ENCODE data around the gene DLGAP1. TPM values are rescaled to one million over a fixed set of nuclear protein-coding genes. Genes with fewer than 3 reads are reported as not detected.
A peak's percentile ranks its signal among the peaks of the same experiment; 100 is the strongest.

DLGAP1 gene
- total RNA-seq, 1 experiment from 2014 or later = 27.5 TPM

GRCh38 chr18:4157352-4157751 lies 297.8 kb downstream of the DLGAP1 start:
- in situ Hi-C loops (cut with HindIII; ENCODE audit: low pct_unique_long_range_greater_than_20kb, low sequenced_read_pairs) = no loop called here
- DNase-seq (ENCODE audit: low read depth, low spot score) = no peak

- DNase-seq (ENCODE audit: low read depth, low spot score) = no peak
- in situ Hi-C loops (cut with HindIII; ENCODE audit: low pct_unique_long_range_greater_than_20kb, low sequenced_read_pairs) = no loop called here
Measured at GRCh38 chr18:4146797-4147196, 308.3 kb downstream of the DLGAP1 start.

- DNase-seq (ENCODE audit: low read depth, low spot score) = no peak
- in situ Hi-C loops (cut with HindIII; ENCODE audit: low pct_unique_long_range_greater_than_20kb, low sequenced_read_pairs) = no loop called here
Measured at GRCh38 chr18:4144201-4144600, 310.9 kb downstream of the DLGAP1 start.

DNA sequence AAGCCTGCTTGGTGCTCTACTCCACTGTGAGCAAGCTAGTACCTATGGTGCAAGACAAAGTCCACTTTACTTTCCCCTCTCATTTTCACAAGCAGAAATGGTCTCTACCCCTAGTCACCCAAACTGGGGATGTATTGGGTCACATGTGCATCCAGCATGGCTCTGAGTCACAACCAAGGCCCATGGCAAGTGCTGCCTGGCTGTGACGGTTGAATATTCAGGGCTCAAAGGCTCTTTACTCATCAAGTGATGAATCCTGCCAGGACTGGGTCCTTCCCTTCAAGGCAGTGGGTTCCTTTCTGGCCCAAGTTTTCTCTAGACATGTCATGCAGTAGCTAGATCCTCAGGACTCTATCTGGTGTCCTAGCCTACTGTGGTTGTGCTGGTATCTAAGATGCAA lies 311.5 kb downstream of the DLGAP1 start:
- in situ Hi-C loops (cut with HindIII; ENCODE audit: low pct_unique_long_range_greater_than_20kb, low sequenced_read_pairs) = no loop called here

DNA sequence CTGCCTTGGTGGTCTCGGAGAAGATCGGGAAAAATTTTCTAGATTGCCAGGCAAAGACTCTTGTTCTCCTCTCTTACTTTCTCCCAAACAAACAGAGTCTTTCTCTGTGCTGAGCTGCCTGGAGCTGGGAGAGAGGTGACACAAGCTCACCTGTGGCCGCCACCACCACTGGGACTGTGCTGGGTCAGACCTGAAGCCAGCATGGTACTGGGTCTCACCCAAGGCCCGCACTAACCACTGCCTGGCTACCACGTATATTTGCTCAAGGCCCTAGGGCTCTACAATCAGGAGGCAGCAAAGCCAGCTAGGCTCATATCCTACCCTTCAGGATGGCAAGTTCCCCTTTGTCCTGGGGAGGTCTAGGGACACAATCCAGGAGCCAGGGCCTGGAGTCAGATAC lies 312.2 kb downstream of the DLGAP1 start:
- in situ Hi-C loops (cut with HindIII; ENCODE audit: low pct_unique_long_range_greater_than_20kb, low sequenced_read_pairs) = no loop called here

More for the DNA sequence above, 311.5 kb downstream of the DLGAP1 start:
- no peak for DNase-seq (ENCODE audit: low read depth, low spot score)

DNA sequence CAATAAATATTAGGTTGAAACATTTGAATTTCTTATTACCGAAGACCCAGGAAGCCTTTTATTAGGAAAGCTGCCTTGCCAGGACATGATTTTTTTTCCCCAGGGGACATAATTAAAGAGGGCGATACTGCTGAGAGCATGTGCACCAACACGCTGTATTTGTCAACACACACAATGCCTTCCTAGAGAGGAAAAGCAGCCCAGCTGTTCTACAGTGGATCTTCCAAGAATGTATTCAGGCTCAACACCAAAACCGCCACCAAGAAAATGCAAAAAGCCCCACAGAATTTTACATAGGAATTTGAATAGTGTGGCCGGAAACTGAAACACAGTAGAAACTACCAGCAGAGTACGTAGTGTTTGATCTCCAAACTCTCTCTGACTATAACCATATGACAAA lies 320.4 kb downstream of the DLGAP1 start:
- no peak for DNase-seq (ENCODE audit: low read depth, low spot score)
- in situ Hi-C loops (cut with HindIII; ENCODE audit: low pct_unique_long_range_greater_than_20kb, low sequenced_read_pairs) = no loop called here

More for the DNA sequence above, 312.2 kb downstream of the DLGAP1 start:
- DNase-seq (ENCODE audit: low read depth, low spot score) = no peak

DNA sequence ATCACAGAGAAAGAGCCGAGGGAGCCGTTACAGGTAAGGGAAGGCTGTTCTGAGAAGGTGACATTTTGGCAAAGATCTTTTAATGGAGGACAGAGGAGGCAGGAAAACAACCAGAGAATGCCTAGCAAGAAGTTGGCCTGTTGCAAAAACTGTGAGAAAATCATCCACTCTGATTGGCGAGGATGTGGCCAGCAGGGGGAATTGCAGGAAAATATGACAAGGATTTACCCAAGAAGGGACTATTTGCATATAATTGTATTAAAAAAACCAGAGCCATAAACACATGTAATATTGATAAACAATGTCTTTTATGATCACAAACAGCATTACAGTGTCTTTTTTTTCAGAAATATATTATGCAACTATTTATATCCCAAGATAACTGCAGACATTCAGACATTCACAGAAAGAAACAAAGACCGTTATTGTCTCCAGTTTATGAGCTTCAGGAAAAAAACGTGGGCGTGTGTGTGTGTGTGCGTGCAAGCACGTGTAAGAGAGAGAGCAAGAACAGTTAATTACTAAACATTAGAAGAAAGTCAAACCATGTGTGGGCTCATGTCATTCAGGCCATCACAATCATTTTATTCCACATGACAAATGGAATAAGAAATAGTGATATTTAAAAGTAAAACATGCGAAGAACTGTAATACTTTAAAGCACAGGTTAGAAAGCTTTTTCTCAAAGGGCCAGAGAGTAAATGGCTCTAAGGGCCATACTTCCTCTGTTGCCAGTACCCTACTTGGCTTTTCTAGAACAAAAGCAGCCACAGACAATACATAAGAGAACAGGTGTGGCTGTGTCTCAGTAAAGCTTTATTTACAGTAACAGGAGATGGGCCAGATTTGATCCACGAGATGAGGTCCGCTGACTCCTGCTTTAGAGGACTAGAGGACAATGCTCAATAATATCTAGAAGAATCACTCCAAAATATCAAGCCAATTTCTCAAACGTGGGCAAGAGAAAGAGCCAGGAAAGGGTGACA lies 324.1 kb downstream of the DLGAP1 start:
- in situ Hi-C loops (cut with HindIII; ENCODE audit: low pct_unique_long_range_greater_than_20kb, low sequenced_read_pairs) = no loop called here
- DNase-seq (ENCODE audit: low read depth, low spot score) = peak; percentile 82

DNA sequence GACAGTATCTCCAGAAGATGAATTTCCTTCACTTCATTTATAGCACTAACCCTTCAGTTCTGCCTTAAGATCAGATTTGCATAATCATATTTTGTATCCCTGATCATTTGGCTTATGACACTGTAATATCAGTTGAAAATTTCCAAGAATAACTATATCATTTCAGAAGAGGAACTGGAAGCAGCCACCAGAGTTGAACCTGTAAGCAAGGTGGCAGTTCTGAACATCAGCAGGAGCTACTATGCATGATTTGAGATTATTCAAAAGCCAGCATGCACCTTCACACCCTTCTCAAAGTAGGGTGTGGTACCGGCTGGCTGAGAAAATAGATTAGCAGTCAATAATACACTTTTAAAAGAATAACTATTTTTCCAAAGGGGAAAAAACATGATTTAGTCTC lies 328.2 kb downstream of the DLGAP1 start:
- in situ Hi-C loops (cut with HindIII; ENCODE audit: low pct_unique_long_range_greater_than_20kb, low sequenced_read_pairs) = no loop called here
- DNase-seq (ENCODE audit: low read depth, low spot score) = no peak

DNA sequence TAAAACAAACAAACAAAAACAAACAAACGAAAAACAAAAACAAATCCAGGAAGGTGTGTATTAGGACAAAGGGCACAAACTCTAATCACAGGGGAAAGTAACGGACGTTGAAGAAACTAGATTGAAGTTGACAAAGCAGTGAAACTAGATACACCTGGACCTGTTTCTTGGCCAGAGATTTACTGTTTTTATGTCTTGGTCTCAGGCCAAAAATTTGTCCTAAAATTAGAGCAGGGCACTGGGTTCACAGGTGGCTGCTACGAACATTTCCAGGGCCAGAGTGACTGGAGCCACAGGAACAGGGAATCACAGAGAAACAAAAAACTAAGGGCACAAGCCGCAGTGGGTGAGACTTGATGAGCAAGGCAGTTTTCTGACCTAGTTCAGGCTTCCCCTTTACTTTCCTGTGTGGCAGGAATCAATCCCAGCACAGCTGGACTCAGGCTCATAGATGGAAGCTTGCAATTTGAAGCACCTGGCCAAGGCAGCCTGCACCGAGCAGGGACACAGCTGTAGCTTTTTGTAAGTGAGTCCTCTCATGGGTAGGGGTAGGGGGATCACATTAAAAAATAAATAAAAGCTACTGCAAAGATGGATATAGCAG lies 329.4 kb downstream of the DLGAP1 start:
- in situ Hi-C loops (cut with HindIII; ENCODE audit: low pct_unique_long_range_greater_than_20kb, low sequenced_read_pairs) = no loop called here
- DNase-seq (ENCODE audit: low read depth, low spot score) = no peak

- DNase-seq (ENCODE audit: low read depth, low spot score) = no peak
- in situ Hi-C loops (cut with HindIII; ENCODE audit: low pct_unique_long_range_greater_than_20kb, low sequenced_read_pairs) = no loop called here
Measured at GRCh38 chr18:4125224-4125623, 329.9 kb downstream of the DLGAP1 start.

- in situ Hi-C loops (cut with HindIII; ENCODE audit: low pct_unique_long_range_greater_than_20kb, low sequenced_read_pairs) = no loop called here
- DNase-seq (ENCODE audit: low read depth, low spot score) = no peak
Measured at GRCh38 chr18:4119813-4120212, 335.3 kb downstream of the DLGAP1 start.

- no peak for DNase-seq (ENCODE audit: low read depth, low spot score)
- in situ Hi-C loops (cut with HindIII; ENCODE audit: low pct_unique_long_range_greater_than_20kb, low sequenced_read_pairs) = no loop called here
Measured at GRCh38 chr18:4119127-4119648, 335.9 kb downstream of the DLGAP1 start.

DNA sequence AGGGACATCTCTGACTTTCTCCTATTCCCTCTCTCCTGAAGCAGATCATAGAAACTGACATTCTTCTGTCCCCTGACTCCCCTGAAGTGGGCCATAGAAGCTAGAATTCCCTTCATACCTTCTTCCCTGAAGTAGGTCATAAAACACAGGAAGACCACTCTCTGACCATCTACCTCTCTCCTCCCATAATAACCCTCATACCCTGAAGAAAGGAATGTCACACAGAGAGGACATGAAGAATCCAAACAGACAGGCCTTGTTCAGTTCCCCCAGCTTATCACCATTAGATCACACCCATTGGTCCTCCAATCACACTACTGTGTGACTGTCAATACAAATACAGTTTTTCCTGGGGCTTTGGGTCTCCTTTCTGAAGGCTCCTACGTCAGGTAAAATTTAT lies 347.1 kb downstream of the DLGAP1 start:
- in situ Hi-C loops (cut with HindIII; ENCODE audit: low pct_unique_long_range_greater_than_20kb, low sequenced_read_pairs) = no loop called here
- DNase-seq (ENCODE audit: low read depth, low spot score) = peak; percentile 57

- DNase-seq (ENCODE audit: low read depth, low spot score) = peak; percentile 71
- in situ Hi-C loops (cut with HindIII; ENCODE audit: low pct_unique_long_range_greater_than_20kb, low sequenced_read_pairs) = no loop called here
Measured at GRCh38 chr18:4107049-4107467, 348.0 kb downstream of the DLGAP1 start.

GRCh38 chr18:4106407-4107033 lies 348.6 kb downstream of the DLGAP1 start:
- peak; percentile 85 for DNase-seq (ENCODE audit: low read depth, low spot score)
- in situ Hi-C loops (cut with HindIII; ENCODE audit: low pct_unique_long_range_greater_than_20kb, low sequenced_read_pairs) = no loop called here

DNA sequence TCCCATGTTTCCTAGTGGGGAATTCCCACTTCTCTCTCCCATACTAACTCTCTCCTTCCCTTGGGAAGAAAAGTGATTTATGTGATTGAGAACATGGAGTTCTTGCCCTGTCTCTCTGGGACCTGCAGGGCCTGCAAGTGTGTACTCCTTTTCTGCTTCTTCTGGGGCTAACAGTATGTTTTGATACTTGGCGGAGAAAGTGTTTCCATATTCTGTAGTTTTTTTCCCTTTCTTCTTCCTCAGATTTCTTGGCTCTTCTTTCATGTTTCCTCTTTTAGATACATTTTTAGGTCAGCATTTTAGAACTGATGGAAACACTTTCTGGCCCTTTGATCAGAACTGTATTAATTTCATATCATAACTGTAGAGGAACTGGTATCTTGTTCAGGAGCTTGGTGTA lies 352.2 kb downstream of the DLGAP1 start:
- DNase-seq (ENCODE audit: low read depth, low spot score) = no peak
- in situ Hi-C loops (cut with HindIII; ENCODE audit: low pct_unique_long_range_greater_than_20kb, low sequenced_read_pairs) = no loop called here

GRCh38 chr18:4101009-4101408 lies 354.1 kb downstream of the DLGAP1 start:
- in situ Hi-C loops (cut with HindIII; ENCODE audit: low pct_unique_long_range_greater_than_20kb, low sequenced_read_pairs) = no loop called here
- no peak for DNase-seq (ENCODE audit: low read depth, low spot score)

DNA sequence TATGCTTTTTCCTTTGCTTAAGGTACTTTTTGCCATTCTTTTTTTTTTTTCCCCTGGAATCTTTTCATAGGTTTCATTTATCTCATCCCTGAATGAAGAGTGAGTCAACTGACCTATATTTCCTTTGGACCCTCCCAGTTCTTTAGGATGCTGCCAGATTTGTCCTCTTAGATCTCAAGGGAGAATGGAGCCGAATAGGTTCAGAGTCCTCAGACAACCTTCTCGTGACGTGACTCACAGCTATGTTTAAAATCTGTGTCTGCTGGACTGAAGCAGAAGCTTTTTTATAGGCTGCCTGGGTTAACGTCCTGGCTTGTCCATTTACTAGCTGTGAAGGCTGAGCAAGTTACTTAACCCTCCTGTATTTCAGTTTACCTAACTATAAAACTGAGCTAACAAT lies 358.6 kb downstream of the DLGAP1 start:
- DNase-seq (ENCODE audit: low read depth, low spot score) = no peak
- in situ Hi-C loops (cut with HindIII; ENCODE audit: low pct_unique_long_range_greater_than_20kb, low sequenced_read_pairs) = no loop called here

Data from SK-MEL-5 (cell line).